ENCODE results near the gene ARHGEF40.

Gene ARHGEF40

GRCh38 chr14:21059842-21060613, 10.1 kb upstream of the ARHGEF40 start:
- no peak for DNase-seq (ENCODE audit: low spot score)

GRCh38 chr14:21060614-21061346, 9.3 kb upstream of the ARHGEF40 start:
- no peak for DNase-seq (ENCODE audit: low spot score)

DNA sequence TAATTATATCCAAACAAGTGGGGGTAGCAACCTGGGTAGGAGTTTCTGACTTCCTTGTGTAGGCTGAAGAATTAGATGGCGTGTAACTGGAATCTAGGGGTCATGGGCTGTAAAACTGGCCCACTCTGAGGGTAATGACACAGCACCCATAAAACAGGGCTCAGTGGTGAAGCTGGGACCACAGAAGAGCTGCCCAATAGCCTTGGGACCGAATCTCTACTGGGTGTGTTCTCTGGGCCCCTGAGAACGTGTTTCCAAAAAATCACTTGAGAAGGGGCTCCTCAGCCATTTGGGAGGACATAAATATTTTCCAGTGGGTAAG, 8.8 kb upstream of the ARHGEF40 start:
- no peak for DNase-seq (ENCODE audit: low spot score)

GRCh38 chr14:21063479-21063878, 6.6 kb upstream of the ARHGEF40 start:
- no peak for DNase-seq (ENCODE audit: low spot score)

DNA sequence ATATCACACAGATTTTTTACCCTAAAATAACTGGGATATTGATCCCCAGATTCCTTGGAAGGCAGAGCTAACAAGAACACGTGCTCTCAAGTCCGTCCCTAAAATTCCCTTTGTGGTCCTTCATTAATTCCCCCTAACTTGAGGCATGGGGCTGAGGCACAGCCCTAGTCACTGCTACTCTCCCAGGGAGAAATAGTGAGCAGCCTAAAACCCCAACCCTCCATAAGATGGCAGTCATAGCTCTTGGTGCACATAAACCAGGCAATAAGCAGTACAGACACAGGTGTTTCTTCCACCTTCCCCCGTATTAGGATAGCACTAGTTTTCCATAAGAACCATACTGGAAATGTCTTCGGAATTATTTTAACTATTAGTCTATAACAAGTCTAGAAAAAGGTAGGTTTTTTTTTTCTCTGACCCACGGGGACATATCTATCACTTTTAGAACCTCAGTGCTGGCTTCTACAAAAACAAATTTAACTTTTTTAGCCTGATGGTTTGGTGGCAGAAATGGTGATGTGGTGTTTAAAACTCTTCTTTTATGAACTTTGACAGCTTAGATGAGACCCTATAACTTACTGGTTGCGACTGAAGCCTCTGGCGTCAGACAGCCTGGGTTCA, 3.1 kb upstream of the ARHGEF40 start:
- no peak for DNase-seq (ENCODE audit: low spot score)

GRCh38 chr14:21068521-21069387, 1.4 kb upstream of the ARHGEF40 start:
- DNase-seq (ENCODE audit: low spot score) = peak; percentile 25

DNA sequence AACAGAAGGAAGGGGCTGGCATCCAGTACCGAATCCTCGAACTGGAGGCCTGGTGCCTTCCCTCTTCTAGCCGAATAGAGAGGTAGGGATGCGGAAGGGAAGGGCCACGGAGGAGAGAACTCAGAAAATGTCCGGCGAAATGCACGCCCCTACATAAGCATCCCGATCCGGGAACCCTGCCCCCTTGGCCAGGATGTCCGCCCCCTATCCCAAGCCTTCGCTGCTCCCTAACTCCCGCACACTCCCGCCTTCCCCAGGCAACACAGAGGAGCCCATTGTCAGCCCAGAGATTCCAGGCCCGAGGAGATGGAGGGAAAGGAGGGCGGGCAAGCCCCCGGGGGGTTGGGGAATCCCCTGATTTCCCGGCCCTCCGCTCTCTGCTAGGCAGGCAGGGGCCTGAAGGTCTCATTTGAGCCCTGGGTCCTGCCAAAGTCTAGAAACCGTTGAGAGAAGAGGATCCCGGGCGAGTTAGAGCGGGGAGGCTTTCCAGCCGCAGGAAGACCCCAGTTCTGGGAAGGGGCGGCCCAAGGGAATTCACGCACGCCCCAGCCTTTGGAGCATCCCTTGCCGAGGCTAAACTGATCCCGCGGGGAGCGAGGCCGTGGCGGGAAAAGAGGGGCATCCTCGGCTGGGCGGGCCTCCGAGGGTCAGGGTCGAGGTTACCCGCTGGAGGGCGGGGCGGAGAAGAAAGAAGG, 569 bp upstream of the ARHGEF40 start:
- DNase-seq (ENCODE audit: low spot score) = no peak

GRCh38 chr14:21070610-21071224, 613 bp downstream of the ARHGEF40 start:
- no peak for DNase-seq (ENCODE audit: low spot score)

- no peak for DNase-seq (ENCODE audit: low spot score)
Measured at GRCh38 chr14:21071225-21072030, 1.3 kb downstream of the ARHGEF40 start.

DNA sequence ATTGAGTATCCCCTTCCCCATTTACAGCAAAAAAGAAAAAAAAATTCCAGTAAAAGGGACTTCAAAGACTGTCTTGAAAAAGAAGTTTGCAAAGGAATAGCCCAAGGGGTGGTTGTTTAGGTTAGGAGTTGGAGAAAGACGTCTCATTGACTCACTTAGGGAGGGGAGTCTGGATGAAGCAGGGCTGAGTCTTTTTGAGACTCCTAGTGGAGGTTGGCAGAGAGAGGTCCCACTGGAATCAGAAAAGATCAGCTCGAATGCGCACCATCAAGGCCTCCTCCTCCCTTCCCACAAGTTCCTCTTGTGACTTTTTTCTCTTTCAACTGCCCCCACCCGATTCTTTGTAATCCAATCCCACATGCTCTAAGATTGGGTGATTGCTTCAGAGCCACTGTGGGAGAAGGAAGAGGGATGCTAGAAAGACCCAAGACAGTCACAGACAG, 1.9 kb downstream of the ARHGEF40 start:
- DNase-seq (ENCODE audit: low spot score) = no peak

GRCh38 chr14:21072781-21073339, 2.8 kb downstream of the ARHGEF40 start:
- DNase-seq (ENCODE audit: low spot score) = no peak

DNA sequence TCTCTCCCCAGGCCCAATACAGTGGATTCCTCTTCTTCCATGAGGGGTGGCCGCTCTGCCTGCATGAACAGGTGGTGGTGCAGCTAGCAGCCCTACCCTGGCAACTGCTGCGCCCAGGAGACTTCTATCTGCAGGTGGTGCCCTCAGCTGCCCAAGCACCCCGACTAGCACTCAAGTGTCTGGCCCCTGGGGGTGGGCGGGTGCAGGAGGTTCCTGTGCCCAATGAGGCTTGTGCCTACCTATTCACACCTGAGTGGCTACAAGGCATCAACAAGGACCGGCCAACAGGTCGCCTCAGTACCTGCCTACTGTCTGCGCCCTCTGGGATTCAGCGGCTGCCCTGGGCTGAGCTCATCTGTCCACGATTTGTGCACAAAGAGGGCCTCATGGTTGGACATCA, 3.8 kb downstream of the ARHGEF40 start:
- no peak for DNase-seq (ENCODE audit: low spot score)

- no peak for DNase-seq (ENCODE audit: low spot score)
Measured at GRCh38 chr14:21074398-21075272, 4.5 kb downstream of the ARHGEF40 start.

- DNase-seq (ENCODE audit: low spot score) = no peak
Measured at GRCh38 chr14:21075719-21076437, 5.8 kb downstream of the ARHGEF40 start.

DNA sequence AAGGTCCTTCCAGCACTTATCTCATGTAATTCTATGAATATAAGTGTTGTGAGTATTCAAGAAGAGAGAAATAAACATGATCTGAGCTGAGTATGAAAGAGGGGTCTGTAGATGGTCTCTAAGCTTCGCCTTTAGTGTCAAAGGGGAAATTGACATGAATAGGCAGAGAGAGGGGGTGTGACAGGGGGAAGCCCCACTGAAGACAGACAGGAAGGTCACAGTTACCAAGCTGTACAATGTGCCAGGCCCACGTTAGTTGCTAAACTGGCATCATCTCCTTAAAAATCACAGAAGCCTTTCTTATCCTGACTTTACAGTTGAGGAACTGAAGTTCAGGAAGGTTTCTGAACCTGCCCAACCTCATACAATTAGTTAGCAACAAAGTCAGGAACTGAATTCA, 7.6 kb downstream of the ARHGEF40 start:
- DNase-seq (ENCODE audit: low spot score) = no peak

DNA sequence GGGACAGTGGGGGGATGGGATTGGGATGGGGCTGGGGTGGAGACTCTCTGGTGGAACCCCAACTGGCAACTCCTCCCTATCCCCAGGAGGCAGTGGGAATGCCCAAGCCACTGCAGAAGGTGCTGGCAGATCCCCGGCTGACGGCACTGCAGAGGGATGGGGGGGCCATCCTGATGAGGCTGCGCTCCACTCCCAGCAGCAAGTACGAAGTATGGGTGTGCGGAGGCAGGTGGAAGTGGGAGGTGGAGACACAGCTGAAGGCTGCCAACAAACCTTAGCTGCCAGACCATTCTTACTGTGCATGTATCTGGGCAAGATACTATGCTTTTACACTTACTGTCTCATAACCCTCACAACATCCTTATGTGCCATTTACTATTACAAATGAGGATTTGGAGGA, 8.2 kb downstream of the ARHGEF40 start:
- no peak for DNase-seq (ENCODE audit: low spot score)

DNA sequence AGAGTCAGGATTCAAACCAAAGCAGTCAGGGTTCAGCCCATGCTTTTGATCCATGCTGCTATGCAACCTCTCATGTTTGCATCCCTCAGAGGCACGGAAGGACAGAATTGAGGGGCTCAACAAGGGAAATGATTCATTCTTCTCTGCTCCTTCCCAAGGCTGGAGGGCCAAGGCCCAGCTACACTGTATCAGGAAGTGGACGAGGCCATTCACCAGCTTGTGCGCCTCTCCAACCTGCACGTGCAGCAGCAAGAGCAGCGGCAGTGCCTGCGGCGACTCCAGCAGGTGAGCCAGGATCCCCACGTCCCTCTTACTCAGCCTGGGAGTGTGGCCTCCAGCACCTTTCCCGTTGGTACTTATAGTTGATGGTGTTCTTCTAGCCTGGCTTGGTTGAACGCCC, 8.6 kb downstream of the ARHGEF40 start:
- DNase-seq (ENCODE audit: low spot score) = no peak

DNA sequence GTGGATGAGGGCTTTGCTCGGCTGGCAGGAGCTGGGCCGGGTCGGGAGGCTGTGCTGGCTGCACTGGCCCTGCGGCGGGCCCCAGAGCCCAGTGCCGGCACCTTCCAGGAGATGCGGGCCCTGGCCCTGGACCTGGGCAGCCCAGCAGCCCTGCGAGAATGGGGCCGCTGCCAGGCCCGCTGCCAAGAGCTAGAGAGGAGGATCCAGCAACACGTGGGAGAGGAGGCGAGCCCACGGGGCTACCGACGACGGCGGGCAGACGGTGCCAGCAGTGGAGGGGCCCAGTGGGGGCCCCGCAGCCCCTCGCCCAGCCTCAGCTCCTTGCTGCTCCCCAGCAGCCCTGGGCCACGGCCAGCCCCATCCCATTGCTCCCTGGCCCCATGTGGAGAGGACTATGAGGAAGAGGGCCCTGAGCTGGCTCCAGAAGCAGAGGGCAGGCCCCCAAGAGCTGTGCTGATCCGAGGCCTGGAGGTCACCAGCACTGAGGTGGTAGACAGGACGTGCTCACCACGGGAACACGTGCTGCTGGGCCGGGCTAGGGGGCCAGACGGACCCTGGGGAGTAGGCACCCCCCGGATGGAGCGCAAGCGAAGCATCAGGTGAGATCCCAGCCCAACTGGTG, 11.5 kb downstream of the ARHGEF40 start:
- DNase-seq (ENCODE audit: low spot score) = no peak
